ENCODE results near the gene NDUFAF2.
"Not testable (repeated sequence)": the region's sequence is repeated elsewhere in the genome, so short reads cannot be mapped to it uniquely, and the experiment has no call there.

The NDUFAF2 gene

GRCh38 chr5:61050292-61050691 lies 105.3 kb downstream of the NDUFAF2 start:
- no peak for DNase-seq (ENCODE audit: low read depth in 2 of 2)

- no peak for DNase-seq (ENCODE audit: low read depth in 2 of 2)
Observed at GRCh38 chr5:61051267-61051666, 106.3 kb downstream of the NDUFAF2 start.

GRCh38 chr5:61052882-61053281 lies 107.9 kb downstream of the NDUFAF2 start:
- no peak for DNase-seq (ENCODE audit: low read depth in 2 of 2)

- no peak for DNase-seq (ENCODE audit: low read depth in 2 of 2)
Observed at GRCh38 chr5:61053937-61054336, 108.9 kb downstream of the NDUFAF2 start.

- no peak for DNase-seq (ENCODE audit: low read depth in 2 of 2)
Observed at GRCh38 chr5:61055434-61056006, 110.5 kb downstream of the NDUFAF2 start.

- DNase-seq (ENCODE audit: low read depth in 2 of 2) = no peak
Observed at GRCh38 chr5:61059499-61059898, 114.5 kb downstream of the NDUFAF2 start.

GRCh38 chr5:61069150-61069549 lies 124.1 kb downstream of the NDUFAF2 start:
- DNase-seq (ENCODE audit: low read depth in 2 of 2) = no peak

GRCh38 chr5:61071526-61071925 lies 126.5 kb downstream of the NDUFAF2 start:
- DNase-seq (ENCODE audit: low read depth in 2 of 2) = no peak

- no peak for DNase-seq (ENCODE audit: low read depth in 2 of 2)
Observed at GRCh38 chr5:61076626-61077025, 131.6 kb downstream of the NDUFAF2 start.

GRCh38 chr5:61081741-61082140 lies 136.7 kb downstream of the NDUFAF2 start:
- no peak for DNase-seq (ENCODE audit: low read depth in 2 of 2)

GRCh38 chr5:61082516-61083280 lies 137.7 kb downstream of the NDUFAF2 start:
- no peak for DNase-seq (ENCODE audit: low read depth in 2 of 2)

- DNase-seq (ENCODE audit: low read depth in 2 of 2) = no peak
Observed at GRCh38 chr5:61084658-61085057, 139.7 kb downstream of the NDUFAF2 start.

- DNase-seq (ENCODE audit: low read depth in 2 of 2) = no peak
Observed at GRCh38 chr5:61085885-61086284, 140.9 kb downstream of the NDUFAF2 start.

- DNase-seq (ENCODE audit: low read depth in 2 of 2) = no peak
Observed at GRCh38 chr5:61087921-61088320, 142.9 kb downstream of the NDUFAF2 start.

GRCh38 chr5:61089351-61089750 lies 144.3 kb downstream of the NDUFAF2 start:
- DNase-seq (ENCODE audit: low read depth in 2 of 2) = no peak

GRCh38 chr5:61093046-61093771 lies 148.2 kb downstream of the NDUFAF2 start:
- DNase-seq (ENCODE audit: low read depth in 2 of 2) = not testable (repeated sequence)

GRCh38 chr5:61097465-61097864 lies 152.5 kb downstream of the NDUFAF2 start:
- no peak for DNase-seq (ENCODE audit: low read depth in 2 of 2)

- DNase-seq (ENCODE audit: low read depth in 2 of 2) = no peak
Observed at GRCh38 chr5:61098251-61098995, 153.4 kb downstream of the NDUFAF2 start.

- DNase-seq (ENCODE audit: low read depth in 2 of 2) = no peak
Observed at GRCh38 chr5:61100437-61100836, 155.4 kb downstream of the NDUFAF2 start.

GRCh38 chr5:61114441-61114840 lies 169.4 kb downstream of the NDUFAF2 start:
- no peak for DNase-seq (ENCODE audit: low read depth in 2 of 2)

- no peak for DNase-seq (ENCODE audit: low read depth in 2 of 2)
Observed at GRCh38 chr5:61115968-61116367, 171.0 kb downstream of the NDUFAF2 start.

- DNase-seq (ENCODE audit: low read depth in 2 of 2) = no peak
Observed at GRCh38 chr5:61119066-61119465, 174.1 kb downstream of the NDUFAF2 start.

Data from stimulated activated CD8-positive, alpha-beta memory T cell treated with anti-CD3 and anti-CD28 coated beads, Interleukin-2, amount 100 ng/mL, for 1 hour (primary cell).